Smooth muscle cell (in vitro differentiated cells): ENCODE measurements around the gene AGBL4. TPM values are rescaled to one million over a fixed set of nuclear protein-coding genes. Genes with fewer than 3 reads are reported as not detected.

Experiments used
- DNase-seq: peaks from one replicate; lab custom pipeline; 2025; ENCODE audit not compliant: unreplicated experiment; lab: John Stamatoyannopoulos, UW
- H2AFZ ChIP-seq: fragments of 200-600 bp; sonication (generic); 2 replicates; pipeline ENCODE4 v1.6.0; 2016; ENCODE audit warnings: antibody characterized with exemption, low read depth, mild to moderate bottlenecking
- H3F3A ChIP-seq: fragments of 200-600 bp; sonication (generic); 2 replicates; pipeline ENCODE4 v1.6.0; 2017; ENCODE audit warnings: antibody characterized with exemption, low read depth
- H3K27ac ChIP-seq: fragments of 200-600 bp; sonication (generic); 2 replicates; pipeline ENCODE4 v1.5.1; 2016; ENCODE audit warnings: low read depth, mild to moderate bottlenecking
- H3K27me3 ChIP-seq: fragments of 200-600 bp; sonication (generic); 2 replicates; pipeline ENCODE4 v1.6.1; 2016; ENCODE audit warnings: low read depth, mild to moderate bottlenecking
- H3K36me3 ChIP-seq: fragments of 200-600 bp; sonication (generic); 2 replicates; pipeline ENCODE4 v1.5.1; 2016; ENCODE audit warnings: low read depth
- H3K4me1 ChIP-seq: fragments of 200-600 bp; sonication (generic); 2 replicates; pipeline ENCODE4 v1.5.1; 2016; ENCODE audit warnings: low read depth
- H3K4me2 ChIP-seq: fragments of 200-600 bp; sonication (generic); 2 replicates; pipeline ENCODE4 v1.6.0; 2016; ENCODE audit warnings: mild to moderate bottlenecking
- H3K4me3 ChIP-seq: fragments of 200-600 bp; sonication (generic); 2 replicates; pipeline ENCODE4 v1.5.1; 2016; ENCODE audit warnings: mild to moderate bottlenecking
- H3K79me2 ChIP-seq: fragments of 200-600 bp; sonication (generic); 2 replicates; pipeline ENCODE4 v1.6.0; 2016; ENCODE audit warnings: low read depth, mild to moderate bottlenecking
- H3K9ac ChIP-seq: fragments of 200-600 bp; sonication (generic); 2 replicates; pipeline ENCODE4 v1.6.0; 2016; ENCODE audit warnings: low read depth
- H3K9me3 ChIP-seq: fragments of 200-600 bp; sonication (generic); replicated peaks from 2 replicates; pipeline ENCODE4 v1.5.1; 2016; ENCODE audit warnings: low read depth
- H4K20me1 ChIP-seq: fragments of 200-600 bp; sonication (generic); 2 replicates; pipeline ENCODE4 v1.6.0; 2016; ENCODE audit warnings: low read depth
- CTCF ChIP-seq: fragments of 200-600 bp; sonication (generic); IDR thresholded peaks from 2 replicates; pipeline ENCODE4 v1.5.1; 2017; ENCODE audit warnings: borderline replicate concordance, mild to moderate bottlenecking, antibody characterized with exemption; ENCODE audit not compliant: insufficient read depth, poor library complexity, severe bottlenecking
- WGBS: methylation state at CpG from one replicate; pipeline ENCODE4 v1.1.7; 2016; ENCODE audit warnings: low lambda C conversion rate; 5-methylcytosine and 5-hydroxymethylcytosine counted together
- polyA plus RNA-seq: library from polyadenylated mRNA; unstranded; fragments of >200 nt; fragmentation: Nextera tagmentation; extraction: Ambion mirVana; gene quantifications from 2 replicates; pipeline ENCODE4 v1.2.1, GENCODE V29; 2016
- total RNA-seq: library from RNA; depleted of rRNA; stranded (reverse); fragments of >200 nt; gene quantifications from 2 replicates; pipeline ENCODE4 v1.2.3, GENCODE V29; 2014

AGBL4 gene
- total and polyA plus RNA-seq, 2 experiments from 2014 or later = 0.29 TPM; not detected in 1

- no peak for TF ChIP-seq CTCF
- WGBS = 82% methylated on average over 6 of the region's 6 CpGs
- Histone ChIP-seq H3K4me1 (no peaks in the 10 kb centered on the region), H4K20me1 (no peaks in the 10 kb centered on the region), H3K9ac (no peak overlapping the region), H3K4me3 (no peak overlapping the region), H3K4me2 (no peak overlapping the region), H3F3A (no peaks in the 10 kb centered on the region), H3K27ac (no peak overlapping the region), H2AFZ (no peak overlapping the region), H3K79me2 (no peaks in the 10 kb centered on the region), H3K36me3 (no peaks in the 10 kb centered on the region), H3K27me3 (peaks cover 26% of the 10 kb centered on the region), H3K9me3 (no peaks in the 10 kb centered on the region)
- DNase-seq = no peak
Observed at GRCh38 chr1:48665708-48666407, 1357.9 kb downstream of the AGBL4 start.

GRCh38 chr1:48661726-48662463 lies 1361.9 kb downstream of the AGBL4 start:
- no peaks in the 10 kb centered on the region for H3K79me2 ChIP-seq
- H3K27ac ChIP-seq = no peak overlapping the region
- no peak overlapping the region for H3K4me3 ChIP-seq
- no peak overlapping the region for H3K9ac ChIP-seq
- peaks cover 22% of the 10 kb centered on the region for H3K27me3 ChIP-seq
- no peaks in the 10 kb centered on the region for H3K4me1 ChIP-seq
- H3K9me3 ChIP-seq = no peaks in the 10 kb centered on the region
- H4K20me1 ChIP-seq = no peaks in the 10 kb centered on the region
- no peak overlapping the region for H2AFZ ChIP-seq
- DNase-seq = no peak
- no peak for TF ChIP-seq CTCF
- 80% methylated on average over 8 of the region's 8 CpGs for WGBS
- H3K36me3 ChIP-seq = no peaks in the 10 kb centered on the region
- no peak overlapping the region for H3K4me2 ChIP-seq
- H3F3A ChIP-seq = no peaks in the 10 kb centered on the region

GRCh38 chr1:48659801-48660200 lies 1364.0 kb downstream of the AGBL4 start:
- H3K9ac ChIP-seq = no peak overlapping the region
- H2AFZ ChIP-seq = no peak overlapping the region
- no peak overlapping the region for H3K27ac ChIP-seq
- H3K4me1 ChIP-seq = peaks cover 4% of the 10 kb centered on the region
- WGBS = 78% methylated on average over 6 of the region's 6 CpGs
- DNase-seq = no peak
- no peaks in the 10 kb centered on the region for H3F3A ChIP-seq
- H3K4me3 ChIP-seq = no peak overlapping the region
- no peaks in the 10 kb centered on the region for H3K79me2 ChIP-seq
- no peaks in the 10 kb centered on the region for H3K36me3 ChIP-seq
- TF ChIP-seq CTCF = no peak
- no peaks in the 10 kb centered on the region for H4K20me1 ChIP-seq
- H3K4me2 ChIP-seq = no peak overlapping the region
- peaks cover 25% of the 10 kb centered on the region for H3K27me3 ChIP-seq
- no peaks in the 10 kb centered on the region for H3K9me3 ChIP-seq
